HG03354 (cell line): ENCODE results near the gene CRIM1.

Experiments used
- ATAC-seq: cut with Tn5 transposase; IDR thresholded peaks from one replicate; pipeline ENCODE4 v1.9.1; 2021; ENCODE audit warnings: mild to moderate bottlenecking; ENCODE audit not compliant: unreplicated experiment, poor library complexity, severe bottlenecking

Gene CRIM1

GRCh38 chr2:36473230-36473629 lies 117.7 kb downstream of the CRIM1 start:
- ATAC-seq: no peak

GRCh38 chr2:36476411-36476810 lies 120.8 kb downstream of the CRIM1 start:
- ATAC-seq: no peak

GRCh38 chr2:36477315-36477714 lies 121.7 kb downstream of the CRIM1 start:
- no peak for ATAC-seq

GRCh38 chr2:36477746-36478145 lies 122.2 kb downstream of the CRIM1 start:
- ATAC-seq: no peak

GRCh38 chr2:36478332-36478738 lies 122.8 kb downstream of the CRIM1 start:
- no peak for ATAC-seq

GRCh38 chr2:36478999-36479398 lies 123.4 kb downstream of the CRIM1 start:
- no peak for ATAC-seq

- no peak for ATAC-seq
These were observed 123.8 kb downstream of the CRIM1 start for GRCh38 chr2:36479406-36479805.

GRCh38 chr2:36480028-36480427 lies 124.5 kb downstream of the CRIM1 start:
- ATAC-seq: no peak

GRCh38 chr2:36480636-36481035 lies 125.1 kb downstream of the CRIM1 start:
- ATAC-seq: no peak

- no peak for ATAC-seq
These were observed 126.1 kb downstream of the CRIM1 start for GRCh38 chr2:36481709-36482108.

- no peak for ATAC-seq
These were observed 127.1 kb downstream of the CRIM1 start for GRCh38 chr2:36482576-36483214.

GRCh38 chr2:36483290-36483689 lies 127.7 kb downstream of the CRIM1 start:
- ATAC-seq: no peak

GRCh38 chr2:36484454-36484853 lies 128.9 kb downstream of the CRIM1 start:
- ATAC-seq: no peak

GRCh38 chr2:36485521-36485920 lies 129.9 kb downstream of the CRIM1 start:
- ATAC-seq: no peak

GRCh38 chr2:36486521-36487044 lies 131.0 kb downstream of the CRIM1 start:
- ATAC-seq: no peak

- no peak for ATAC-seq
These were observed 132.4 kb downstream of the CRIM1 start for GRCh38 chr2:36487947-36488346.

GRCh38 chr2:36489281-36489680 lies 133.7 kb downstream of the CRIM1 start:
- no peak for ATAC-seq

- ATAC-seq: no peak
These were observed 135.2 kb downstream of the CRIM1 start for GRCh38 chr2:36490749-36491148.

- no peak for ATAC-seq
These were observed 136.8 kb downstream of the CRIM1 start for GRCh38 chr2:36492216-36492945.

- ATAC-seq: no peak
These were observed 137.7 kb downstream of the CRIM1 start for GRCh38 chr2:36493306-36493705.

- ATAC-seq: no peak
These were observed 142.1 kb downstream of the CRIM1 start for GRCh38 chr2:36497570-36498163.
